GM18951 (cell line): ENCODE data around the gene ATG2B.

ENCODE experiments used
- POLR2A ChIP-seq: IDR thresholded peaks from 4 replicates; pipeline ENCODE4 v1.6.1; 2011; ENCODE audit warnings: mild to moderate bottlenecking; ENCODE audit not compliant: insufficient read length, insufficient read depth; ENCODE audit errors: extremely low read depth
- in situ Hi-C: fragments of 300-500 bp; cut with MboI; formaldehyde crosslinking; loops from one replicate; pipeline ENCODE4 v1.12.0; 2022; ENCODE audit warnings: low sequenced_read_pairs, mixed read lengths, inconsistent platforms; ENCODE audit not compliant: unreplicated experiment

The ATG2B gene

GRCh38 chr14:96310906-96311305 lies 52.2 kb downstream of the ATG2B start:
- in situ Hi-C loops, result no loop called here

GRCh38 chr14:96309896-96310330 lies 53.2 kb downstream of the ATG2B start:
- TF ChIP-seq POLR2A, result no peak
- in situ Hi-C loops, result no loop called here

More at GRCh38 chr14:96310906-96311305, 52.2 kb downstream of the ATG2B start:
- no peak for TF ChIP-seq POLR2A

GRCh38 chr14:96309133-96309895 lies 53.8 kb downstream of the ATG2B start:
- in situ Hi-C loops, result no loop called here
- TF ChIP-seq POLR2A, result no peak

GRCh38 chr14:96307434-96307833 lies 55.7 kb downstream of the ATG2B start:
- TF ChIP-seq POLR2A, result no peak
- in situ Hi-C loops, result no loop called here

GRCh38 chr14:96304956-96305355 lies 58.2 kb downstream of the ATG2B start:
- in situ Hi-C loops, result no loop called here
- TF ChIP-seq POLR2A, result no peak

GRCh38 chr14:96303981-96304380 lies 59.2 kb downstream of the ATG2B start:
- TF ChIP-seq POLR2A, result no peak
- in situ Hi-C loops, result no loop called here

GRCh38 chr14:96299441-96299840 lies 63.7 kb downstream of the ATG2B start:
- in situ Hi-C loops, result loop anchor here (10.0 to 25.0 kb wide), 2 partner anchors 125 to 712 kb away; no protein-coding TSS in a partner anchor
- no peak for TF ChIP-seq POLR2A

- no peak for TF ChIP-seq POLR2A
- in situ Hi-C loops, result loop anchor here (10.0 to 25.0 kb wide), 2 partner anchors 127 to 711 kb away; no protein-coding TSS in a partner anchor
These were observed 65.1 kb downstream of the ATG2B start for GRCh38 chr14:96297997-96298515.

- in situ Hi-C loops, result loop anchor here (10.0 to 25.0 kb wide), 2 partner anchors 128 to 710 kb away; no protein-coding TSS in a partner anchor
- TF ChIP-seq POLR2A, result no peak
These were observed 66.1 kb downstream of the ATG2B start for GRCh38 chr14:96297000-96297399.

GRCh38 chr14:96294246-96294645 lies 68.9 kb downstream of the ATG2B start:
- no peak for TF ChIP-seq POLR2A
- in situ Hi-C loops, result loop anchor here (10.0 to 25.0 kb wide), 2 partner anchors 131 to 707 kb away; no protein-coding TSS in a partner anchor

- no peak for TF ChIP-seq POLR2A
- in situ Hi-C loops, result loop anchor here (25.0 kb wide), 1 partner anchor 701 kb away; no protein-coding TSS in a partner anchor
These were observed 75.3 kb downstream of the ATG2B start for GRCh38 chr14:96287856-96288255.

- TF ChIP-seq POLR2A, result no peak
- in situ Hi-C loops, result loop anchor here (25.0 kb wide), 1 partner anchor 699 kb away; no protein-coding TSS in a partner anchor
These were observed 76.9 kb downstream of the ATG2B start for GRCh38 chr14:96286251-96286650.

- TF ChIP-seq POLR2A, result no peak
- in situ Hi-C loops, result loop anchor here (25.0 kb wide), 1 partner anchor 698 kb away; no protein-coding TSS in a partner anchor
These were observed 77.5 kb downstream of the ATG2B start for GRCh38 chr14:96285667-96286066.
